Measurements from ENCODE around the gene SLC44A5.
A peak's percentile ranks its signal among the peaks of the same experiment; 100 is the strongest.

SLC44A5 gene

GRCh38 chr1:75341537-75341936 is 269.4 kb downstream of the SLC44A5 start:
- no peaks in the 10 kb centered on the region for H3K4me1 Mint-ChIP-seq
- H3K27ac Mint-ChIP-seq = no peak overlapping the region
- H3K27me3 Mint-ChIP-seq (ENCODE audit: low read depth, poor library complexity) = no peaks in the 10 kb centered on the region
- no peak for TF ChIP-seq CTCF (IDR thresholded peaks at IDR 0.05)
- H3K9me3 Mint-ChIP-seq = no peaks in the 10 kb centered on the region
- no peaks in the 10 kb centered on the region for H3K36me3 Mint-ChIP-seq (ENCODE audit: low read depth)
- no peak overlapping the region for H3K4me3 Mint-ChIP-seq
- no peak for DNase-seq

GRCh38 chr1:75338616-75339483 is 272.1 kb downstream of the SLC44A5 start:
- no peak for TF ChIP-seq CTCF (IDR thresholded peaks at IDR 0.05)
- Mint-ChIP-seq H3K27me3 (ENCODE audit: low read depth, poor library complexity) (no peaks in the 10 kb centered on the region), H3K4me3 (no peak overlapping the region), H3K4me1 (no peaks in the 10 kb centered on the region), H3K36me3 (ENCODE audit: low read depth) (no peaks in the 10 kb centered on the region), H3K27ac (no peak overlapping the region), H3K9me3 (no peaks in the 10 kb centered on the region)
- DNase-seq = no peak

- Mint-ChIP-seq H3K27me3 (ENCODE audit: low read depth, poor library complexity) (no peaks in the 10 kb centered on the region), H3K4me1 (no peaks in the 10 kb centered on the region), H3K4me3 (no peak overlapping the region), H3K36me3 (ENCODE audit: low read depth) (no peaks in the 10 kb centered on the region), H3K9me3 (no peaks in the 10 kb centered on the region), H3K27ac (no peak overlapping the region)
- DNase-seq = no peak
- TF ChIP-seq CTCF (IDR thresholded peaks at IDR 0.05) = no peak
These were observed 276.0 kb downstream of the SLC44A5 start for GRCh38 chr1:75334876-75335389.

- Mint-ChIP-seq H3K4me1 (no peaks in the 10 kb centered on the region), H3K4me3 (no peak overlapping the region), H3K9me3 (no peaks in the 10 kb centered on the region), H3K36me3 (ENCODE audit: low read depth) (no peaks in the 10 kb centered on the region), H3K27ac (no peak overlapping the region), H3K27me3 (ENCODE audit: low read depth, poor library complexity) (no peaks in the 10 kb centered on the region)
- TF ChIP-seq CTCF (IDR thresholded peaks at IDR 0.05) = no peak
- DNase-seq = no peak
These were observed 280.3 kb downstream of the SLC44A5 start for GRCh38 chr1:75330624-75331023.

GRCh38 chr1:75328691-75329090 is 282.2 kb downstream of the SLC44A5 start:
- H3K27ac Mint-ChIP-seq = peak overlapping the region; percentile 11
- DNase-seq = no peak
- no peaks in the 10 kb centered on the region for H3K9me3 Mint-ChIP-seq

More at GRCh38 chr1:75328691-75329090, 282.2 kb downstream of the SLC44A5 start:
- no peak overlapping the region for H3K4me3 Mint-ChIP-seq
- no peak for TF ChIP-seq CTCF (IDR thresholded peaks at IDR 0.05)
- H3K36me3 Mint-ChIP-seq (ENCODE audit: low read depth) = no peaks in the 10 kb centered on the region
- no peaks in the 10 kb centered on the region for H3K4me1 Mint-ChIP-seq
- no peaks in the 10 kb centered on the region for H3K27me3 Mint-ChIP-seq (ENCODE audit: low read depth, poor library complexity)
